HG03342 (cell line): ENCODE results near the gene DIPK1B.

Experiments used
- ATAC-seq: cut with Tn5 transposase; IDR thresholded peaks from one replicate; pipeline ENCODE4 v1.9.1; 2021; ENCODE audit warnings: mild to moderate bottlenecking, moderate library complexity; ENCODE audit not compliant: unreplicated experiment

Gene DIPK1B

GRCh38 chr9:136711751-136712689 is at the start of gene DIPK1B:
DIPK1B (plus strand) TSS chr9:136712572; CDS start chr9:136712666, 94 bp downstream.
- no peak for ATAC-seq

- no peak for ATAC-seq
These were observed 49.5 kb upstream of the DIPK1B start, which contains the start of gene EGFL7 for GRCh38 chr9:136662656-136663581. EGFL7 (plus strand) TSS chr9:136662916; CDS start chr9:136668283, 5,367 bp downstream.

GRCh38 chr9:136664000-136664915 is 48.1 kb upstream of the DIPK1B start:
- ATAC-seq: no peak

- no peak for ATAC-seq
These were observed 47.2 kb upstream of the DIPK1B start for GRCh38 chr9:136665111-136665703.

- ATAC-seq: no peak
These were observed 46.5 kb upstream of the DIPK1B start for GRCh38 chr9:136665704-136666371.

GRCh38 chr9:136666372-136667213 is 45.8 kb upstream of the DIPK1B start:
- no peak for ATAC-seq

GRCh38 chr9:136667214-136667939 is 45.0 kb upstream of the DIPK1B start:
- ATAC-seq: no peak

- ATAC-seq: no peak
These were observed 44.2 kb upstream of the DIPK1B start for GRCh38 chr9:136667940-136668760.

- ATAC-seq: no peak
These were observed 43.2 kb upstream of the DIPK1B start for GRCh38 chr9:136668983-136669790.

- ATAC-seq: no peak
These were observed 42.4 kb upstream of the DIPK1B start for GRCh38 chr9:136669791-136670464.

GRCh38 chr9:136670576-136671253 is 41.7 kb upstream of the DIPK1B start:
- ATAC-seq: no peak

- no peak for ATAC-seq
These were observed 41.1 kb upstream of the DIPK1B start for GRCh38 chr9:136671254-136671614.

GRCh38 chr9:136671646-136672430 is 40.5 kb upstream of the DIPK1B start:
- ATAC-seq: no peak

GRCh38 chr9:136672431-136673087 is 39.8 kb upstream of the DIPK1B start:
- no peak for ATAC-seq
